Fibroblast of skin of left quadriceps (primary cell): ENCODE data around the gene ZNF37A.
"Not testable (repeated sequence)": the region's sequence is repeated elsewhere in the genome, so short reads cannot be mapped to it uniquely, and the experiment has no call there.

Experiments
- DNase-seq, 2 experiments: peaks; one replicate each; pipeline ENCODE4 v3.0.0-alpha.2; 2013; ENCODE audit warnings: low read depth in 2 of 2

The ZNF37A gene

GRCh38 chr10:38150891-38151463 lies 56.8 kb downstream of the ZNF37A start:
- DNase-seq, result not testable (repeated sequence)

DNA sequence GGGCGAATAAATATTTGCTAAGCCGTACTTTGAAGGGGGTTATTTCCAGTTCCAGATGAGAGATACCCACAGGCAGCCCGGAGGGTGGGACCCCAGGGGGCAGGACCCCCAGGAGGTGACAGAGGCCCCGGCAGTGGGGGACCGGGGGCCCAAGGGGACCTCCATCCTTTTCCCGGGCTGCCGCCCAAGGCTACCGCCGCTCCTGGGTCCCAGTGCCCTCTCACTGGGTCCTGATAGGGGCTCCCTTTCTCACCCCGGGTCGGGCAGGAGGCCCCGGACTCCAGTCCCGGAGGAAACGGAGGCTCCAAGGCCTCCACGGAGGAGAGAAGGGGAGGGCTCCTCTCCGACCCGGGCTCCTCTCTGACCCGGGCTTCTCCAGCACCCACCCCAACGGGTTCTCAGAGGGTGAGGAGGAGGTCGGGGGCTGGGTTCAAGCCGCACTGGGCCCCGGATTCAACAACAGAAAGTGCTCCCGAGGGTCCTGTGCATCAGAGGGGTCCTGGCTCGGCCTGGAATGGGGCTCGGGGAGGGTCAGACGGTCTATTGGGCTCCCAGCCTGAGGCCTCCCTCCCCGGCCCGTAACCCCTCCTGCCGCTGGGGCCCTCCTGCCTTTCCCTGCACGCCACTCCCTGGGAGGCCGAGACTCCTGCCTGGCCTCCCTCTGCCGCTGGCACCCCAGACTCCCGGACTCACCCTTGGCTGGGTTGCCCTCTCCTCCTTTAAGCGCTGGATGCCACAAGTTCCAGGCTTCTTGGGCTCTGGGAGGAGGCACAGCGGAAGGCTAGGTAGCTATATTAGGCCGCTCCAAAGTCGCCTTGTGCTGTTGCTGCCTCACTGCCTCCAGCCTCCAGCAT lies 62.5 kb downstream of the ZNF37A start:
- DNase-seq, result no peak

GRCh38 chr10:38157270-38157685 lies 63.1 kb downstream of the ZNF37A start:
- DNase-seq, result no peak

DNA sequence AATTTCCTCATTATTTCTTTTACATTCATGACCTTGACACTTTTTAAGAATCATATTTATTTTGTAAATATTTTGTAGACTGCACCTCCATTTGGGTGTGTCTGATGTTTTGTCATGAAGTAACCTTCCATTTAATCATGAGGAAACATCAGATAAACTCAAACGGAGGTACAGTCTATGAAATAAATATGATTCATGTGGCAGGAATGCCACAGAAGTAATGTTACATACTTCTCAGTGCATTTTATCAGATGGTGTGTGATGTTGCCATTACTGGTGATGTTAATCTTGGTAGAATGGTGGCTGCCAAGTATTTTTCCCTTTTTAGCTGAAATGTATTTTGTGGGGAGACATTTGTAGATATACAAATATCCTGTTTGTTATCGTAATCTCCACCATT lies 64.9 kb downstream of the ZNF37A start:
- no peak for DNase-seq

DNA sequence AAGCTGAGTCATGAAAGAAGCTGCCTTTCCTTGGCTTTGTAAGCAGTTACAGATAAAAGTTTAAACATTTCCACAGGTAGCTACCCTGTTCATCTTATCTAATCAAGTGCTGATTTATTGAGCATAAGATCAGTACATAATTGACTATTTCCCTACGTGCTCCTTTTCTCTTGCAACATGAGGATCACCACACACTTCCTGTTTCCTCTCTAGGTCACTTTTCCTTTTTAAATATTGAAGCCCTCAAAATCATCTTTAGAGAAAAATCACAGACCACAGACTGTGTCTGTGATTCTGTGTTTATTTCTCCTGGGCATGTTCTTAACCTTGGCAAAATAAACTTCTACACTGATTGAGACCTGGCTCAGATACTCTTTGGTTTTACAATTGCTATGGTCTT lies 69.5 kb downstream of the ZNF37A start:
- DNase-seq, result no peak

- no peak for DNase-seq
Measured at GRCh38 chr10:38174336-38174735, 80.2 kb downstream of the ZNF37A start.

DNA sequence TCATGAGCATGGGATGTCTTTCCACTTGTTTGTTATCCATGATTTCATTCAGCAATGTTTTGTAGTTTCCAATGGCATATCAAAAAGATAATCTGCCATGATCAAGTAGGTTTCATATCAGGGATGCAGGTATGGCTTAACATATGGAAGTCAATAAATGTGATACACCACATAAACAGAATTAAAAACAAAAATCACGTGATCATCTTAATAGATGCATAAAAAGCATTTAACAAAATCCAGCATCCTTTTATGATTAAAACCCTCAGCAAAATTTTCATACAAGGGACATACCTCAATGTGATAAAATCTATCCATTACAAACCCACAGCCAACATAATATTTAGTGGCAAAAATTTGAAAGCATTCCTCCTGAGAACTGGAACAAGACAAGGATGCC lies 90.3 kb downstream of the ZNF37A start:
- no peak for DNase-seq
